Measurements from ENCODE around the gene SIGLEC10. TPM values are rescaled to one million over a fixed set of nuclear protein-coding genes. Genes with fewer than 3 reads are reported as not detected.
A peak's percentile ranks its signal among the peaks of the same experiment; 100 is the strongest.

Gene SIGLEC10
- total and polyA plus RNA-seq, 9 of the 15 experiments (the other 6 are each of a cell fraction or from before 2014, with no cell fraction given) = 0.10 to 1.8 (median 0.82) TPM

DNA sequence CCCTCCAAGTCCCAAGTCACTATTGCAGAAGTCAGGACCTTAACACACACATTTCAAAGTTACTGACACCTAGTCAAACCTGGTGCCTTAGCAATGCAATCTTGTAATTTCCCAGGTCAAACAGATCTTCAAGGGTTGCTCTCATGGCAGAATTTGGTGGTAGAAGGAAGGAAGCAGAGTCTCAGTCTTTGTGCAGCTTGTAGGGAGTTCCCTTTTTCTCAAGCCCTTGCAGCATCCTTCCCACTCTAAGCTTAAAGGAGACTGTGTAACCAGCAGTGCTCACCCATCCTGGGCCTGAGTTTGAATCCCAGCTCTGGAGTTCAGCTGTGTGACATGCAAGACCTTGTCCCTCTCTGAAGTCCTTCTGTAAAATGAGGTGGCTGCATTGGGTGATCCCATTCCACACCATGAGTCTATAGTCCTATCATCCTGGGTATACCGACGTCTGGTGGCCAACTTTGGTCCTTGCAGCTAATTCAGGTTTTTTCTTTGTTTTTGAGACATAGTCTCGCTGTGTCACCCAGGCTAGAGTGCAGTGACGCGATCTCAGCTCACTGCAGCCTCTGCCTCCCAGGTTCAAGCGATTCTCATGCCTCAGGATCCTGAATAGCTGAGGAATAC is 9.8 kb downstream of the SIGLEC10 start (continued):
- TF ChIP-seq ILF3 (IDR thresholded peaks at IDR 0.05; ENCODE audit: borderline replicate concordance) (no peak), RCOR1 (IDR thresholded peaks at IDR 0.05; ENCODE audit: borderline replicate concordance in 1 of 2, low read depth in 2 of 2, low read length in 2 of 2) (0 out of 4 replicates have a peak, but pooled peaks of 1 of the 2 experiments have one; percentile 17), CAMTA2 (CRISPR knock-in tag; conservative IDR thresholded peaks at IDR 0.05) (no peak), SREBF2 (CRISPR knock-in tag; IDR thresholded peaks at IDR 0.05) (no peak), HMG20A (CRISPR knock-in tag; conservative IDR thresholded peaks at IDR 0.05) (no peak), GABPB1 (CRISPR knock-in tag; IDR thresholded peaks at IDR 0.05) (no peak; the same call in 1 of the 2 replicates), TFAM (CRISPR knock-in tag; conservative IDR thresholded peaks at IDR 0.05) (no peak), EZH2 (IDR thresholded peaks at IDR 0.05; ENCODE audit: borderline replicate concordance, low read depth, low read length) (no peak), ZC3H11A (IDR thresholded peaks at IDR 0.05; ENCODE audit: low read depth, low read length) (no peak), GABPA (tag; conservative IDR thresholded peaks at IDR 0.05; ENCODE audit: low read depth) (no peak), CBFA2T3 (IDR thresholded peaks at IDR 0.05) (no peak), MEF2A (IDR thresholded peaks at IDR 0.05; ENCODE audit: control insufficient read depth, low read depth, low read length) (no peak), PHF21A (IDR thresholded peaks at IDR 0.05; ENCODE audit: borderline replicate concordance, low read depth) (no peak), ELF1 (tag; IDR thresholded peaks at IDR 0.05) (no peak)
- TF ChIP-seq, protein P1, sequence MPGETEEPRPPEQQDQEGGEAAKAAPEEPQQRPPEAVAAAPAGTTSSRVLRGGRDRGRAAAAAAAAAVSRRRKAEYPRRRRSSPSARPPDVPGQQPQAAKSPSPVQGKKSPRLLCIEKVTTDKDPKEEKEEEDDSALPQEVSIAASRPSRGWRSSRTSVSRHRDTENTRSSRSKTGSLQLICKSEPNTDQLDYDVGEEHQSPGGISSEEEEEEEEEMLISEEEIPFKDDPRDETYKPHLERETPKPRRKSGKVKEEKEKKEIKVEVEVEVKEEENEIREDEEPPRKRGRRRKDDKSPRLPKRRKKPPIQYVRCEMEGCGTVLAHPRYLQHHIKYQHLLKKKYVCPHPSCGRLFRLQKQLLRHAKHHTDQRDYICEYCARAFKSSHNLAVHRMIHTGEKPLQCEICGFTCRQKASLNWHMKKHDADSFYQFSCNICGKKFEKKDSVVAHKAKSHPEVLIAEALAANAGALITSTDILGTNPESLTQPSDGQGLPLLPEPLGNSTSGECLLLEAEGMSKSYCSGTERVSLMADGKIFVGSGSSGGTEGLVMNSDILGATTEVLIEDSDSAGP (CRISPR knock-in tag; IDR thresholded peaks at IDR 0.05) = no peak
- TF ChIP-seq, protein P2, sequence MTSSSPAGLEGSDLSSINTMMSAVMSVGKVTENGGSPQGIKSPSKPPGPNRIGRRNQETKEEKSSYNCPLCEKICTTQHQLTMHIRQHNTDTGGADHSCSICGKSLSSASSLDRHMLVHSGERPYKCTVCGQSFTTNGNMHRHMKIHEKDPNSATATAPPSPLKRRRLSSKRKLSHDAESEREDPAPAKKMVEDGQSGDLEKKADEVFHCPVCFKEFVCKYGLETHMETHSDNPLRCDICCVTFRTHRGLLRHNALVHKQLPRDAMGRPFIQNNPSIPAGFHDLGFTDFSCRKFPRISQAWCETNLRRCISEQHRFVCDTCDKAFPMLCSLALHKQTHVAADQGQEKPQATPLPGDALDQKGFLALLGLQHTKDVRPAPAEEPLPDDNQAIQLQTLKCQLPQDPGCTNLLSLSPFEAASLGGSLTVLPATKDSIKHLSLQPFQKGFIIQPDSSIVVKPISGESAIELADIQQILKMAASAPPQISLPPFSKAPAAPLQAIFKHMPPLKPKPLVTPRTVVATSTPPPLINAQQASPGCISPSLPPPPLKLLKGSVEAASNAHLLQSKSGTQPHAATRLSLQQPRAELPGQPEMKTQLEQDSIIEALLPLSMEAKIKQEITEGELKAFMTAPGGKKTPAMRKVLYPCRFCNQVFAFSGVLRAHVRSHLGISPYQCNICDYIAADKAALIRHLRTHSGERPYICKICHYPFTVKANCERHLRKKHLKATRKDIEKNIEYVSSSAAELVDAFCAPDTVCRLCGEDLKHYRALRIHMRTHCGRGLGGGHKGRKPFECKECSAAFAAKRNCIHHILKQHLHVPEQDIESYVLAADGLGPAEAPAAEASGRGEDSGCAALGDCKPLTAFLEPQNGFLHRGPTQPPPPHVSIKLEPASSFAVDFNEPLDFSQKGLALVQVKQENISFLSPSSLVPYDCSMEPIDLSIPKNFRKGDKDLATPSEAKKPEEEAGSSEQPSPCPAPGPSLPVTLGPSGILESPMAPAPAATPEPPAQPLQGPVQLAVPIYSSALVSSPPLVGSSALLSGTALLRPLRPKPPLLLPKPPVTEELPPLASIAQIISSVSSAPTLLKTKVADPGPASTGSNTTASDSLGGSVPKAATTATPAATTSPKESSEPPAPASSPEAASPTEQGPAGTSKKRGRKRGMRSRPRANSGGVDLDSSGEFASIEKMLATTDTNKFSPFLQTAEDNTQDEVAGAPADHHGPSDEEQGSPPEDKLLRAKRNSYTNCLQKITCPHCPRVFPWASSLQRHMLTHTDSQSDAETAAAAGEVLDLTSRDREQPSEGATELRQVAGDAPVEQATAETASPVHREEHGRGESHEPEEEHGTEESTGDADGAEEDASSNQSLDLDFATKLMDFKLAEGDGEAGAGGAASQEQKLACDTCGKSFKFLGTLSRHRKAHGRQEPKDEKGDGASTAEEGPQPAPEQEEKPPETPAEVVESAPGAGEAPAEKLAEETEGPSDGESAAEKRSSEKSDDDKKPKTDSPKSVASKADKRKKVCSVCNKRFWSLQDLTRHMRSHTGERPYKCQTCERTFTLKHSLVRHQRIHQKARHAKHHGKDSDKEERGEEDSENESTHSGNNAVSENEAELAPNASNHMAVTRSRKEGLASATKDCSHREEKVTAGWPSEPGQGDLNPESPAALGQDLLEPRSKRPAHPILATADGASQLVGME (CRISPR knock-in tag; IDR thresholded peaks at IDR 0.05) = no peak
- TF ChIP-seq, protein P3, sequence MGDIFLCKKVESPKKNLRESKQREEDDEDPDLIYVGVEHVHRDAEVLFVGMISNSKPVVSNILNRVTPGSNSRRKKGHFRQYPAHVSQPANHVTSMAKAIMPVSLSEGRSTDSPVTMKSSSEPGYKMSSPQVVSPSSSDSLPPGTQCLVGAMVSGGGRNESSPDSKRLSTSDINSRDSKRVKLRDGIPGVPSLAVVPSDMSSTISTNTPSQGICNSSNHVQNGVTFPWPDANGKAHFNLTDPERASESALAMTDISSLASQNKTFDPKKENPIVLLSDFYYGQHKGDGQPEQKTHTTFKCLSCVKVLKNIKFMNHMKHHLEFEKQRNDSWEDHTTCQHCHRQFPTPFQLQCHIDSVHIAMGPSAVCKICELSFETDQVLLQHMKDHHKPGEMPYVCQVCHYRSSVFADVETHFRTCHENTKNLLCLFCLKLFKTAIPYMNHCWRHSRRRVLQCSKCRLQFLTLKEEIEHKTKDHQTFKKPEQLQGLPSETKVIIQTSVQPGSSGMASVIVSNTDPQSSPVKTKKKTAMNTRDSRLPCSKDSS (IDR thresholded peaks at IDR 0.05; ENCODE audit: low read depth, partially characterized antibody) = no peak
- TF ChIP-seq, protein P4, sequence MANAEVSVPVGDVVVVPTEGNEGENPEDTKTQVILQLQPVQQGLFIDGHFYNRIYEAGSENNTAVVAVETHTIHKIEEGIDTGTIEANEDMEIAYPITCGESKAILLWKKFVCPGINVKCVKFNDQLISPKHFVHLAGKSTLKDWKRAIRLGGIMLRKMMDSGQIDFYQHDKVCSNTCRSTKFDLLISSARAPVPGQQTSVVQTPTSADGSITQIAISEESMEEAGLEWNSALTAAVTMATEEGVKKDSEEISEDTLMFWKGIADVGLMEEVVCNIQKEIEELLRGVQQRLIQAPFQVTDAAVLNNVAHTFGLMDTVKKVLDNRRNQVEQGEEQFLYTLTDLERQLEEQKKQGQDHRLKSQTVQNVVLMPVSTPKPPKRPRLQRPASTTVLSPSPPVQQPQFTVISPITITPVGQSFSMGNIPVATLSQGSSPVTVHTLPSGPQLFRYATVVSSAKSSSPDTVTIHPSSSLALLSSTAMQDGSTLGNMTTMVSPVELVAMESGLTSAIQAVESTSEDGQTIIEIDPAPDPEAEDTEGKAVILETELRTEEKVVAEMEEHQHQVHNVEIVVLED (CRISPR knock-in tag; IDR thresholded peaks at IDR 0.05) = no peak

All from K562 (cell line).